ENCODE results near the gene HNRNPCL1. TPM values are rescaled to one million over a fixed set of nuclear protein-coding genes. Genes with fewer than 3 reads are reported as not detected.

Gene HNRNPCL1
- total RNA-seq, 2 donors from 2014 or later, result not detected

DNA sequence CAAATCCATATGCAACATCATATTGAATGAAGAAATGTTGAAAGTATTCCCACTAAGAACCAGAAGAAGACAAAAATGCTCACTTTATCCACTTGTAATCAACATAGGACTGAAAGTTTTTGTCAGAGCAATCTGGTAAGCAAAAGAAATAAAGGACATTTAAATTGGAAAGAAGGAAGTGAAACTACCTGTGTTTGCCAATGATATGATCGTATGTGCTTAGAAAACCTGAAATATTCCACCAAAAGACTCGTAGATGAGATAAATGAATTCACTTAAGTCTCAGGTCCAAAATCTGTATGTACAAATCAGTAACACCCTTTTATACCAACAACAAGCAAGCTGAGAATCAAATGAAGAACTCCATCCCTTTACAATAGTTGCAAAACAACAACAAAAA is 48.8 kb downstream of the HNRNPCL1 start:
- Histone ChIP-seq H3K27me3 (ENCODE audit: control insufficient read depth, insufficient read depth, low read length, poor library complexity, severe bottlenecking) (no peaks in the 10 kb centered on the region), H3K4me1 (ENCODE audit: control insufficient read depth, insufficient read depth, low read length) (no peaks in the 10 kb centered on the region), H3K4me3 (ENCODE audit: low read length) (no peak overlapping the region), H3K9me3 (ENCODE audit: control insufficient read depth, low read length) (peaks cover 16% of the 10 kb centered on the region), H3K27ac (ENCODE audit: low read depth, low read length) (no peak overlapping the region), H3K9ac (ENCODE audit: extremely low read depth, low read length, poor library complexity, severe bottlenecking) (no peak overlapping the region), H3K36me3 (ENCODE audit: control insufficient read depth, insufficient read depth, low read length) (no peaks in the 10 kb centered on the region)
- no peak for DNase-seq
- Mint-ChIP-seq H3K4me3 (no peak overlapping the region), H3K36me3 (ENCODE audit: low read depth) (no peaks in the 10 kb centered on the region), H3K9me3 (peaks cover 61% of the 10 kb centered on the region), H3K4me1 (no peaks in the 10 kb centered on the region), H3K27me3 (ENCODE audit: insufficient read depth) (no peaks in the 10 kb centered on the region), H3K27ac (no peak overlapping the region)
- WGBS, 2 experiments (ENCODE audit: insufficient coverage in 1 of 2, insufficient read length in 1 of 2), result 83 to 100% methylated on average over 1 to 2 of the region's 2 CpGs
- TF ChIP-seq, protein P1, sequence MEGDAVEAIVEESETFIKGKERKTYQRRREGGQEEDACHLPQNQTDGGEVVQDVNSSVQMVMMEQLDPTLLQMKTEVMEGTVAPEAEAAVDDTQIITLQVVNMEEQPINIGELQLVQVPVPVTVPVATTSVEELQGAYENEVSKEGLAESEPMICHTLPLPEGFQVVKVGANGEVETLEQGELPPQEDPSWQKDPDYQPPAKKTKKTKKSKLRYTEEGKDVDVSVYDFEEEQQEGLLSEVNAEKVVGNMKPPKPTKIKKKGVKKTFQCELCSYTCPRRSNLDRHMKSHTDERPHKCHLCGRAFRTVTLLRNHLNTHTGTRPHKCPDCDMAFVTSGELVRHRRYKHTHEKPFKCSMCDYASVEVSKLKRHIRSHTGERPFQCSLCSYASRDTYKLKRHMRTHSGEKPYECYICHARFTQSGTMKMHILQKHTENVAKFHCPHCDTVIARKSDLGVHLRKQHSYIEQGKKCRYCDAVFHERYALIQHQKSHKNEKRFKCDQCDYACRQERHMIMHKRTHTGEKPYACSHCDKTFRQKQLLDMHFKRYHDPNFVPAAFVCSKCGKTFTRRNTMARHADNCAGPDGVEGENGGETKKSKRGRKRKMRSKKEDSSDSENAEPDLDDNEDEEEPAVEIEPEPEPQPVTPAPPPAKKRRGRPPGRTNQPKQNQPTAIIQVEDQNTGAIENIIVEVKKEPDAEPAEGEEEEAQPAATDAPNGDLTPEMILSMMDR (conservative IDR thresholded peaks at IDR 0.05), result no peak

DNA sequence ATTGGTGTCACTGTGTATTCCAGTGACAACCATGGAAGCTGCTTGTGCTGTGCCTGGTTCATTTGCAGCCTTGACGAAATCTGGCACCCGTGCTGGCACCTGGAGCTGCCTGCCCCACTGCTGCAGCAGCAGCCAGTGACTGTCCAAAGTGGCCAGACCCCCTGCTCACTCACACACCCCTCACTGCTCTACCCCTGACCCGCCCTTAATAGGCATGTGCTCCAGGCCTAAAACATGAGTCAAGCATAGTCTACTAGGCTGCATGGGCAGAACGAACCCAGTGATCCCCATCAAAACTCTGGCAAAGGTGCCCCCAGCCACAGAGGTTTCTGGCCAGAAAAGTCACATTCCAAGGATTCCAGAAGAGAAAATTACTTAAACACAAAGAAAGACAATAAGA is 49.6 kb downstream of the HNRNPCL1 start:
- WGBS, 2 experiments (ENCODE audit: insufficient coverage in 1 of 2, insufficient read length in 1 of 2), result 40 to 62% methylated on average over 1 to 4 of the region's 4 CpGs
- H3K36me3 Mint-ChIP-seq (ENCODE audit: low read depth), result no peaks in the 10 kb centered on the region

More for the DNA sequence above, 49.6 kb downstream of the HNRNPCL1 start:
- H3K27me3 ChIP-seq (ENCODE audit: control insufficient read depth, insufficient read depth, low read length, poor library complexity, severe bottlenecking), result no peaks in the 10 kb centered on the region
- H3K27ac Mint-ChIP-seq, result no peak overlapping the region
- H3K4me3 ChIP-seq (ENCODE audit: low read length), result no peak overlapping the region
- no peak overlapping the region for H3K4me3 Mint-ChIP-seq
- no peak for DNase-seq
- H3K27ac ChIP-seq (ENCODE audit: low read depth, low read length), result no peak overlapping the region
- H3K4me1 ChIP-seq (ENCODE audit: control insufficient read depth, insufficient read depth, low read length), result no peaks in the 10 kb centered on the region
- TF ChIP-seq, protein P1 (conservative IDR thresholded peaks at IDR 0.05), result no peak
- no peaks in the 10 kb centered on the region for H3K27me3 Mint-ChIP-seq (ENCODE audit: insufficient read depth)
- H3K9me3 ChIP-seq (ENCODE audit: control insufficient read depth, low read length), result peaks cover 10% of the 10 kb centered on the region
- peaks cover 53% of the 10 kb centered on the region for H3K9me3 Mint-ChIP-seq
- no peak overlapping the region for H3K9ac ChIP-seq (ENCODE audit: extremely low read depth, low read length, poor library complexity, severe bottlenecking)
- H3K36me3 ChIP-seq (ENCODE audit: control insufficient read depth, insufficient read depth, low read length), result no peaks in the 10 kb centered on the region
- no peaks in the 10 kb centered on the region for H3K4me1 Mint-ChIP-seq

Other genes starting within 250 kb of the HNRNPCL1 start
- 1 to 10 TPM; 9.2 to 9.8 TPM for gene DHRS3, start 230.5 kb downstream of the HNRNPCL1 start, total RNA-seq
- not detected for gene AADACL4, start 204.6 kb downstream of the HNRNPCL1 start, total RNA-seq
- under 1 TPM in 1 of 2 donors, not detected in 1; 0.24 TPM for gene AADACL3, start 132.6 kb downstream of the HNRNPCL1 start, total RNA-seq
- not detected for gene CFAP107, start 102.5 kb downstream of the HNRNPCL1 start, total RNA-seq
- gene PRAMEF12, start 75.0 kb downstream of the HNRNPCL1 start, total RNA-seq, result not detected
- gene PRAMEF1, start 57.3 kb downstream of the HNRNPCL1 start, total RNA-seq, result not detected
- not detected for gene PRAMEF11, start 17.3 kb downstream of the HNRNPCL1 start, total RNA-seq
- not detected for gene PRAMEF2, start 8.4 kb upstream of the HNRNPCL1 start, total RNA-seq
- gene PRAMEF4, start 37.5 kb upstream of the HNRNPCL1 start, total RNA-seq, result not detected
- gene PRAMEF10, start 49.5 kb upstream of the HNRNPCL1 start, total RNA-seq, result not detected
- gene PRAMEF7, start 67.9 kb upstream of the HNRNPCL1 start, total RNA-seq, result not detected
- not detected for gene PRAMEF6, start 98.9 kb upstream of the HNRNPCL1 start, total RNA-seq
- not detected for gene PRAMEF27, start 207.9 kb upstream of the HNRNPCL1 start, total RNA-seq
- gene HNRNPCL3, start 212.0 kb upstream of the HNRNPCL1 start, total RNA-seq, result not detected
- not detected for gene PRAMEF25, start 222.1 kb upstream of the HNRNPCL1 start, total RNA-seq